HG03064 (cell line): ENCODE data around the gene DLK2.
"Not testable (repeated sequence)": the region's sequence is repeated elsewhere in the genome, so short reads cannot be mapped to it uniquely, and the experiment has no call there.

Experiments used
- ATAC-seq: cut with Tn5 transposase; IDR thresholded peaks from one replicate; pipeline ENCODE4 v1.9.1; 2021; ENCODE audit warnings: low read depth; ENCODE audit not compliant: unreplicated experiment

Gene DLK2

DNA sequence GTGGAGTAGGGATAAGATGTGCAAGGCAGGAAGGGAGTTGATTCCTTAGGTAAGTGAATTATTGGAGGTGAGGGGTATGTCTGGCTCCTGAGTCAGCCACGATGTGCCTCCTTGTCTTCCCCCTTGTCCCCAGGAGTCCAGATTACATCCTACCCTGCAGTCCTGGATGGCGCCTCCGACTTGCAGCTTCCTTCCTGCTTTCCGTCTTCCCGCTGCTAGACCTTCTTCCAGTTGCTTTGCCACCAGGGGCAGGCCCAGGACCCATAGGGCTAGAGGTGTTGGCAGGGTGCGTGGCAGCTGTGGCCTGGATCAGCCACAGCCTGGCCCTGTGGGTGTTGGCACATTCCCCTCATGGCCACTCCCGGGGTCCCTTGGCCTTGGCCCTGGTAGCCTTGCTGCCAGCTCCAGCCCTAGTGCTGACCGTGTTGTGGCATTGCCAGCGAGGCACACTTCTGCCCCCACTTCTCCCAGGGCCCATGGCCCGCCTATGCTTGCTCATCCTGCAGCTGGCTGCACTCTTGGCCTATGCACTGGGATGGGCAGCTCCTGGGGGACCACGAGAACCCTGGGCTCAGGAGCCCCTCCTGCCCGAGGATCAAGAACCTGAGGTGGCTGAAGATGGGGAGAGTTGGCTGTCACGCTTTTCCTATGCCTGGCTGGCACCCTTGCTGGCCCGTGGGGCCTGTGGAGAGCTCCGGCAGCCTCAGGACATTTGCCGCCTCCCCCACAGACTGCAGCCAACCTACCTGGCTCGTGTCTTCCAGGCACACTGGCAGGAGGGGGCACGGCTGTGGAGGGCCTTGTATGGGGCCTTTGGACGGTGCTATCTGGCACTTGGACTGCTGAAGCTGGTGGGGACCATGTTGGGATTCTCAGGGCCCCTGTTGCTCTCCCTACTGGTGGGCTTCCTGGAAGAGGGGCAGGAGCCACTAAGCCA, 23.1 kb downstream of the DLK2 start:
- no peak for ATAC-seq

DNA sequence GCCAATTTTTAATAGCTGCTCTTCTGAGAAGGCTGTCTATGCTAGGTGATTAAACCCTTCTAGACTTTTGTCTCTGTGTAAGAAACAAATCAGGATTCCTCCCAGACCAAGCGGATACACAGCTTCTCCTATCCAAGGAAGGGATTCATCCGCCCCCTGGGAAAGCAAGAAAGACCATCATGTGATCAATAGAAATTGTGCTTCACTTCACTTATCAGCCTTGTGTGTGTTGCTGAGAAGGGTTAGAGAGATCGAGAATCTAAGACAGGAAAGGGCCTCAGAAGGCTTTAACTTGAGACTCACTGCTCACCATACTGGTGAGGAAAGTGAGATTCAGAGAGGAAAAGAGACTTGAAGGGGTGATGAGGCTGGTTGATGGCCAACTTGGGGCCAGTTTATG, 26.5 kb downstream of the DLK2 start:
- ATAC-seq: no peak

DNA sequence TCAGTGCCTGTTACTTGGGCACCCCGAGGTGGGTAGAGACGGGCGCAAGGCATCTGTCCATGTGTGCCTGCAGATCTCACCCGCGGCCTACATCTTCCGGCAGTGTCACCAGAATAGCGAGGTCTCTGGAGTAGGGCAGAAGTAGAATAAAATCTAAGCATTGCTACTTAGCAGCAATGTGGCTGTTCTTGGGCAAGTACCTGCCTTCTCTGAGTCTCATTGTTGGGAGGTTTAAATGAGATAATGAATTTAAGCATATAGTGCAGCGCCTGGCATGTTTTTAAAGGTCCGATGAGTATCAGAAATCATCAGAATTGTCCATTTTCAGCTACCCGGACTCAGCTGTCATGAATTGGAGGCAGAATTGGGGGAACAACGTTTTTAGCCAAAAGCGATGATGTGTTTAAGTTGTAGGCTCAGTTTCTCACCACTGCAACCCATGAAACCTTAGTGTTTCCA, 27.2 kb downstream of the DLK2 start:
- no peak for ATAC-seq

DNA sequence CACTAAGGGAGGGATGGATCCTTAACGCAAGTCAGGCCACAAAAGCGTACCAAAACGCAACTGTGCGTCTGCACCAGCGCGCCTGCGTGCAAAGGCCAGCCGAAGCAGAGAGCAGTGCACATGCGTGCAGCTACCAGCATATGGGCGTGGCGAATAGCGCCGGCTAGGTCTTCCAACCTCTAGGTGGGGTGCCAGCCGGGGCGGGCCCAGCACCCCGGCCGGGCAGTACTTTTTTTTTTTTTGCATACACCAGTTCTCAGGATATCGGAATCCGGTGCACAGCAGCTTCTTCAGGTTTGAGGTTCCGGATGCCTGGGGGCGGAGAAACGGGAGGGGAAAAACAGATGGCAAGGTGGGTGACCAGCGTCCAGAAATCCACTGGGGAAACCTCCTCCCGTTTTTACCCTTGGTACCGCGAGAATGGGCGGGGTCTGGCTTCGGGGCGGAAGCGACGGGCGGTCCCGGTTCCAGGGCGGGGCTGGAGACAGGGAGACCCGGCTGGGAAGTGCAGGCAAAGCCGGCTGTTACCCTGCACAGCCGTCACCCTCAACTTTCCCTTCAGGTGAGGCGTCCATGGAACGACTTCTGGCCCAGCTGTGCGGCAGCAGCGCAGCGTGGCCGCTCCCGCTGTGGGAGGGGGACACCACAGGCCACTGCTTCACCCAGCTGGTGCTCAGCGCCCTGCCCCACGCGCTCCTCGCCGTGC, 27.8 kb downstream of the DLK2 start, which contains the start of gene ABCC10:
ABCC10 (plus strand) TSS at position 136 of the 706 bp plus-strand sequence; CDS start at position 574, 438 bp downstream.
- ATAC-seq: peak; percentile 88

DNA sequence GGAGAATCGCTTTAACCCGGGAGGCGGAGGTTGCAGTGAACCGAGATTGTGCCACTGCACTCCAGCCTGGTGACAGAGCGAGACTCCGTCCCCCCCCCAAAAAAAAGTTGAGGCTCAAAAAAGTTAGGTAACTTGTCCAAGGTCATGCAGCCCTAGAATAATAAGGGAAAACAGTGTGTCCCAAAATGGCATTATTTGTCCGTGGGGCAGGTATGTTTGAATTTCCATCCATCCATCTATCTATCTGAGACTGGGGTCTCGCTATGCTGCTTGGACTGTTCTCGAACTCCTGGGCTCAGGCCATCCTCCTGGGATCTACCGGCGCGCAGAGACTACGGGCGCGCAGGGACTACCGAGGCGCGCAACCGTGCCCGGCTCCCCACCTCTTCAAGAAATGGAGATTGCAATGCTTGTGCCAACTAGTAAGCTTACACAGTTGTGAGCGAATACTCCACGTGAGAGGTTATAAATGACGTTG, 28.4 kb downstream of the DLK2 start:
- ATAC-seq: no peak

DNA sequence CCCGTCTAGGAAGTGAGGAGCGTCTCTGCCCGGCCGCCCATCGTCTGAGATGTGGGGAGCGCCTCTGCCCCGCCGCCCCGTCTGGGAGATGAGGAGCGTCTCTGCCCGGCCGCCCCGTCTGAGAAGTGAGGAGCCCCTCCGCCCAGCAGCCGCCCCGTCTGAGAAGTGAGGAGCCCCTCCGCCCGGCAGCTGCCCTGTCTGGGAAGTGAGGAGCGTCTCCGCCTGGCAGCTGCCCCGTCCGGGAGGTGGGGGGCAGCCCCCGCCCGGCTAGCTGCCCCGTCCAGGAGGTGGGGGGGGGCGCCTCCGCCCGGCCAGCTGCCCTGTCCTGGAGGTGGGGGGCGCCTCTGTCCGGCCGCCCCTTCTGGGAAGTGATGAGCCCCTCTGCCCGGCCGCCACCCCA, 30.3 kb downstream of the DLK2 start:
- not testable (repeated sequence) for ATAC-seq

DNA sequence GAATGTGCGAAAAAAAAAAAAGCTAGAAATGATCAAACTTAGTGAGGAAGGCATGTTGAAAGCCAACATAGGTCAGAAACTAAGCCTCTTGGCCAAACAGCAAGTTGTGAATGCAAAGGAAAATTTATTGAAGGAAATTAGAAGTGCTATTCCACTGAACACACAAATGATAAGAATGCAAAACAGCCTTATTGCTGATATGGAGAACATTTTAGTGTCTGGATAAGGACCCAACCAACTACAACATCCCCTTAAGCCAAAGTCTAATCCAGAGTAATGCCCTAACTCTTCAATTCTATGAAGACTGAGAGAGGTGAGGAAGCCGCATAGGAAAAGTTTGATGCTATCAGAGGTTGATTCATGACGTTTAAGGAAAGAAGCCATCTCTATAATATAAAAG, 33.5 kb downstream of the DLK2 start:
- no peak for ATAC-seq

DNA sequence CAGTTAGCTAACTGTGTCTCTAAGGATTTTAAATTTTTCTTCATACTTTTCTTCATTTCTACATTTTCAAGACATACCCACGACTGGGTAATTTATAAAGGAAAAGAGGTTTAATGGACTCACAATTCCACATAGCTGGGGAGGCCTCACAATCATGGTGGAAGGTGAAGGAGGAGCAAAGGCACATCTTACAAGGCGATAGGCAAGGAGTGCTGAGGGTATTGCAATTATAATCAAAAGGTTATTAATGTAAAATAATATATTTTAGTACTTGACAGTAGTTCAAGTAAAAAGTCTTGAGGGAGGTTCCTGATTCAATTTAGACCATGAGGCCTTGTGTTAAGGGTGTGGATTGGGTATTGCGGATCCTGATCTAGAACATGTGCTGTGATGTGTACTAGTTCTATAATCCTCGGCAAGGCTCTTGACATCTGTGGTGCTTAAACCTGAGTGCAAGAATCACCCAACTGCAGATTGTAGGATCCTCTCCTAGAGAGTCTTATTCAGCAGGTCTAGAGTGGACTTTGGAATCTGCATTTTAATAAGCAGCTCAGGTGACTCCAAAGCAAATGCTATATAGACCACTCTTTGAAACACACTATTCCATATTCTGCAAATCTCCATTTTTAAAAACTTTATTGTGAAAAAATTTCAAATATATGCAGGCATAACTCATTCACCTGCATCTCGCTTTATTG, 35.2 kb downstream of the DLK2 start:
- ATAC-seq: no peak

DNA sequence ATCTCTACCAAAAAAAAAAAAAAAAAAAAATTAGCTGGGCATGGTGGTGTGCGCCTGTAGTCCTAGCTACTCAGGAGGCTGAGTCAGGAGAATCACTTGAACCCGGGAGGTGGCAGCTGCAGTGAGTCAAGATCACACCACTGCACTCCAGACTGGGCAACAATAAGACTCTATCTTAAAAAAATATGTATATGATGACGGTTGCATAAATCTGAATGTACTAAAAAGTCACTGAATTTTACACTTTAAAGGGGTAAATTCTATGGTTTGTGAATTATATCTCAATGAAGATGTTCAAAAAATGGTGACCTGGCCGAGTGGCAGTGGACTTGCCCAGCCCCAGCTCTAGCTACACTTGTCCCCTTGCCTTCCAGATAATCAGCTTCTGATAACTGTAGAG, 38.4 kb downstream of the DLK2 start:
- ATAC-seq: no peak

DNA sequence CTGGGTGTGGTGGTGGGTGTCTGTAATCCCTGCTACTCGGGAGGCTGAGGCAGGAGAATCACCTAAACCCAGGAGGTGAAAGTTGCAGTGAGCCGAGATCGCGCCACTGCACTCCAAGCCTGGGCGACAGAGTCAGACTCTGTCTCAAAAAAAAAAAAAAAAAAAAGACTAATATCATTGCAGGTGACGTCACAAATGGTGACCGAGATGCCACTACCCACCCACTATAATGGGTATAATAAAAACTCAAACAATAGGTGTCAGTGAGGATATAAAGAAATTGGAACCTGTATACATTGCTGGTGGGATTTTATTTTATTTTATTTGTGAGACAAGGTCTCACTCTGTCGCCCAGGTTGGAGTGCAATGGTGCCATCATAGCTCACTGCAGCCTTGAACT, 40.1 kb downstream of the DLK2 start:
- ATAC-seq: not testable (repeated sequence)

DNA sequence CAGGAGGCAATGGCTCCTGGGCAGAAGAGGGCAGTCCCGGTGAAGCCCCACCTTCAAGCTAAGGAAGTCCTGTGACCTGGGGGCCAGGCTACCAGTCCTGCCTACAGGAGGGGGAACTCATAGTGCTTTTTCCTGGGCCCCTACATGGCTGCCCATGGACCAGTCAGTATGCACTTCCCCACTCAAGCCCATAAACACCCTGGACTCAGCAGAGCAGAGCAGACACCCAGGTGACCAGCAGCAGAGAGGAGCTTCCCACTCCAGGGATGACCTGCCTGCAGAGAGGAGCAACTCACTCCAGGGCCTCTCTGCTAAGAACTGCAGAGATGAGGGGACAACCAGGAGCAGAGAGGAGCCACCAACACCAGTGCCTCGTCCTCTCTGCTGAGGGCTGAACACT, 42.3 kb downstream of the DLK2 start:
- no peak for ATAC-seq

DNA sequence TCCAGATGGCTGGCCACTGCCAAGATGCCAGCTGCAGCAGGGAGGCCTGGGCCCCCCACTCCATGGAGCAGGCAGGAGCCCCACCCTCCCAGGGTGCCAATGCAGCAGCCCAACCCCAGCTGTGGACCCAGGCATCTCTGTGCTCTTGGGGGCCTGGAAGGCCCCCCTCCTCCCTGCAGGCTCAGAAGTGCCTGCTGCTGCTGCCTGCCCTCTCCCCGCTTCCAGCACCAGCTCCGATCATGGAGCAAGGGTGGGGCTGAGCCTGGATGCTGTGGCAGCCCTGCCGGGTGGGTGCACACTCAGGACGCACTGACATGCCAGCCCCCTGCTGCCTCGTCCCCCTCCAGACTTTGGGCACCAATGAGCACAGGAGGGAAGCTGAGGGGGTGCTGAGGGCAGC, 42.8 kb downstream of the DLK2 start:
- ATAC-seq: no peak

DNA sequence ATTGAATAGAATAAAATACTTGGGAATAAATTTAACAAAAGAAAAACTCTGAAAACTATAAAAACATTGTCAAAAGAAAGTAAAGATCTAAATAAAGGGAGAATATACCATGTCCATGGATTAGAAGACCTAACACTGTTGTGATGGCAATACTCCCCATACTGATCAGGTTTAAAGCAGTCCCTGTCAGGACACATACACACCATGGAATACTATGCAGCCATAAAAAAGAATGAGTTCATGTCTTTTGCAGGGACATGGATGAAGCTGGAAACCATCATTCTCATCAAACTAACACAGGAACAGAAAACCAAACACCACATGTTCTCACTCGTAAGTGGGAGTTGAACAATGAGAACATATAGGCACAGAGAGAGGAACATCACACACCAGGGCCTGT, 44.6 kb downstream of the DLK2 start:
- ATAC-seq: not testable (repeated sequence)

DNA sequence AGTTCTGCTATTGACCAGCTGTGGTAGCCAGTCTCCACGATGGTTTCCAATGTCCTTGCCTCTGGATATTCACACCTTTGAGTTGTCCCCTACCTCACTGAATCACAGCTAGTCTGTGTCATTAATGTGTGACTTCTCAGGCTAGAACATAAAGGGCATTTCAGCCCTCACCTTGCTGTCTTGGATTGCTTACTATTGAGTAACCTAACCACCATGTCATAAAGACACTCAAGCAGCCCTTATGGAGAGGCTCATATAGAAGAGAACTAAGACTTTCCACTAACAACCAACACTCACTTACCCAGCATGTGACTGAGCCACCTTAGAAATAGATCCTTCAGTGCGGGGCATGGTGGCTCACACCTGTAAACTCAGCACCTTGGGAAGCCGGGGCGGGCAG, 47.1 kb downstream of the DLK2 start:
- ATAC-seq: no peak

DNA sequence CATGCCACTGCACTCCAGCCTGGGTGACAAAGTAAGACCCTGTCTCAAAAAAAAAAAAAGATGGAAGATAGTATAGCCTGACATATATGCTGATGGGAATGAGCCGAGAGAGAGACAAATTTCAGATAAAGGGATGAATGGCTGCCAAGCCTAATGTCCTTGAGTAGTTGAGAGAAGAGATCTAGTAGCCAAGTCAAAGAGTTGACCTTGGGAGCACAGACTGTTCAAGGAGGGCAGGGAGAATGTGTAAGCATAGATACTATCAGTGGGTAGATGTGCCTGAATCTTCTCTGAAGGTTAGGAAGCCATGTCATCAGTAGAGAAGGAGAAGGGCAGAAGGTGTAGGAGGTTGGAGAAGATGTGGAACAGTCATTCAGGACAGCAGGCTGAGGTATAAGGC, 48.1 kb downstream of the DLK2 start:
- ATAC-seq: no peak

DNA sequence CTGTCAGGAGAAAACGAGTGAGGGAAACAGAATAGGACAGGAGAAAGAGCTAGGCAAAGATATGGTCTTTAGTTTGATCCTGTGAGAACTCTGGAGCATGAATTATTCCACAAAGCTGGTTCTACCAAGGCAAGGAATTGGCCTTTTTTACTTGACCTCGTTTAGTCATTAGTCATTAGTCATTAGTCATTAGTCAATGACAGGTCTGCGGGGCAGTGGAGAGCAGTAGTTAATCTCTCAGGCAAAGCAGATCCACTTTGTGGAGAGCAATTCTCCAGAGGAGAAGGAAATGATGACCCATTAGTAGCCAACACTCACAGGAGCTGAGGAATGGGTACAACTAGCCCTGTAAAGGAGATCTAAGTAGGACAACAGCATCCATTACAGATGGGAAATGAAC, 50.0 kb downstream of the DLK2 start:
- no peak for ATAC-seq

DNA sequence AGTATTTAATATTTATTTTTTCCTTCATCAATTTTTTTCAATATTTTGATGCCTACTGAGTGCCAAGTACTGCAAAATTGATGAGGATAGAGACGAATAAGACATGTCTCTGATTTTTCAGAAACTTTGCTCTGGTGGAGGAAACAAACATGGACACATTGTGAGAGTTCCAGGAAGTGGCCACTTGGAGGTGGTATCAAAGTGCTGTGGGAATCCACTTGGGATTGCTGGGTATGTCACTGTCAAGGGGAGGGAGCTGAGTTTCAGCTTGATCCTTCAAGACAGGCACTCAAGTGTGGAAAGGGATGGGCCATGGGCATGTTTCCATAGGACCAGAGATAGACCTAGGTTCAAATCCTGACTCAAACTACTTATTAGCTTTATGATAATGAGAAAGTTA, 52.5 kb downstream of the DLK2 start:
- ATAC-seq: no peak

DNA sequence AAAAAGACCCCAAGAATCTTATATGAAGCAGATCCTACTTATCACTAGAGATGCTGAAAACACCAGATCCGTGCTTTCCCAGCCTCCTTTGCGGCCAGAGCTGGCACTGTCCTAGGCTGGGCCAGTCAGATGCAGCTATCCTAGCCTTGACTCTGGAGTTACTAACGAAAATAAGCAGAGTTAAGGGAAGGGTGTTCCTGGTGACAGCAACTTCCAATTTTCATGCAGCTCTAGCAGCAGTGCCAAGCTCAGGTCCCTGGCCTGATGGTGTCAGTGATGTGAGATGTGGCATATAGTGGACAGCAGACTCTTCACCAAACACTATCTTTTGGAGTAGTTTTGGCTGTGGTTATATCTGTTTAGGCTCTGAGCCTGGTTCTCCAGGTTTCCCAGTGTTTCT, 53.6 kb downstream of the DLK2 start:
- no peak for ATAC-seq
